Left forelimb (tissue), 1 donor: ENCODE results near the gene CHMP5.

Experiments
- DNase-seq: peaks from one replicate; pipeline ENCODE4 v3.0.0-alpha.2; 2018; ENCODE audit warnings: low spot score

The CHMP5 gene

DNA sequence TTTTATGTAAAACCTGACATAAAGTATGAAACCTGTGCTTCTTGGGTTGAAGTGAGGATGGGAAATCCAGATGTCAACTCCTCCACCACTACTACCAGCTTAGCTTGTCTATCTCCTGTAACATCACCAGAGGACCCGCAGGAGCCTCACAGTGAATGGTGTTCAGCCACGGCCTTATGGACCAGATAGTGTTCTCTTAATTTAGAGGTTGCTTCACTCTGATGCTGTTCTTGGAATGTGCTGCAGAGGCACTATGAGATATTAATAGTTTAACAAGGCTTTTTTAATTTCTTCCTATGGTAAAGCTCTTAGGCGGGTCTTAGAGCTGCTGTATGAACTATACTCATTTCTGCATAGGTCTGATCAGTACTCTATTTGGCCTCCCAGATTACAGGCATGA, 53.4 kb downstream of the CHMP5 start:
- DNase-seq, result no peak

DNA sequence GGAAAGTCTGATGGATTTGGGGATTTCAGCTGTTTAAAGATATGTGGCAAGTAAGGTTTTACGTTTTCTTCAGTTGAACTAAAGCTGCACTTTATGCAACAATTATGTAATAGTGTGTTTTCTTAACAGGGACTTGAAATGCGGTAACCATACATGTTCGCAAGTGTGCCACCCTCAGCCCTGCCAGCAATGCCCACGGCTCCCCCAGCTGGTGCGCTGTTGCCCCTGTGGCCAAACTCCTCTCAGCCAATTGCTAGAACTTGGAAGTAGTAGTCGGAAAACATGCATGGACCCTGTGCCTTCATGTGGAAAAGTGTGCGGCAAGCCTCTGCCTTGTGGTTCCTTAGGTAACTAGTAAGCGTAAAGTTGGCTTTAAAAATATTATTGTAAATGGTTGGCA, 53.9 kb downstream of the CHMP5 start:
- no peak for DNase-seq

DNA sequence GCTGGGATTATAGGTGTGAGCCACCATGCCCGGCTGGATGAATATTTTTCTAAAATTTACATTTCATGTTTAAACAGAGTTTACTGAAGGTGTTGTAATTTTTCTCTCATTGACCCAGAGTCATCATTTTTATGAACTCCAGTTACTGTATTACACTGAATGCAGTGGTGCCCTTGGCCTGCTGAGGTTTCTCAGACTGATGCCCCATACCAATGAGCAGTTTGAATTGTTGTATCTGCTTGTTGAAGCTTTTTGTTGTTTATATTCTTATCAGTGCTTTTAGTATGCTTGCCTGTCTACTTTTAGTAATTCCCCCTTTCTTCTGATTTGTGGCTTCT, 55.4 kb downstream of the CHMP5 start:
- no peak for DNase-seq

DNA sequence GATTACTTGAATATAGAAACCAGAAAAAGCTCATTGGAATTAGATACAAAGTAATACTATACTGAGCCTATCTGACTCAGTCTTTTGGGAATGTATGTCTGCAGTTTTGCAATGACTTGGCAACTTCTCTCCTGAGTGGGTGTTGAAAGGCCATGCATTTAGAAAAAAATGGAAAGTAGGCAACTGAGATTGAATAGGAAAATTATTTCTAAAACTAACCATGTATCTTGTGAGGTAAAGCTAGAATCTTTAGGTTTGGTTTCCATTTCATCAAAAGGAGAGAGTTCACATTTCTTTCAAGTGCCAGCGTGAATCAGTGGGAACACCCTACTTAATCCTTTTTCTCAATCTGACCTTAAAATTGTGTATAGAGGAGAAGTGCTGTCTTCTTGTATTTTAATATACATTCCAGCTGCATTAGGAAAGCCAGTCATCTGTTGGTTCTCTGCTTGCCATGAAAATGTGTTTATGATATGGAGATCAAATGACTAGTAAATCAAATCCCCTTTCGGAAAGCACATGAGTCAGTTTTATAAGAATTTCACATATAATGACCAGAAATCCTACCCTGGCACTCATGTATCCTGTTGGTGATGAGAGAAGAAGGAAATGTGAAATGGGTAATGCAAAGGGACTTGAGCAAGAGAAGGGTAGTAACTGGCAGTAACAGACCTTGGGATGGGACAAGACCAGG, 55.9 kb downstream of the CHMP5 start:
- DNase-seq, result no peak

DNA sequence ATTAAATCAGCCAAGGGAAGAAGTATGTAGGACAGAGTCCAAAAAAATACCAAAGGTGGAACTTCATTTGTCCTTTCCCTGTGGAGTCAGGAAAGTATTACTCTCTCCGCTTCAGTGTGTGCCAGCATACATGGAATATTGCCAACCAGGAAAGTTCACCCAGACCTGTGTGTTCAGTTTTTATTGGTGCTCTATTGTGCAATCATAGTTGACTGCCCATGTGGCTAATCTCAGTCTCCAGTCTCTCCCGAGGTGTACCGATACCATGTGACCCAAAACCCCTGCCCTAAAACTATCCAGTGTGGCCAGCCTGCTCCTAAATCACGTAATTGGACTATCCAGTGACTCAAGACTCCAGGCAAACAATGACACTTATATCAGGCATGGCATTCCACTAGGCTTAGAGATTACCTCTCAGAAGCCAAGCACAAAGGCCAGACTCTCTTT, 64.3 kb downstream of the CHMP5 start:
- no peak for DNase-seq

DNA sequence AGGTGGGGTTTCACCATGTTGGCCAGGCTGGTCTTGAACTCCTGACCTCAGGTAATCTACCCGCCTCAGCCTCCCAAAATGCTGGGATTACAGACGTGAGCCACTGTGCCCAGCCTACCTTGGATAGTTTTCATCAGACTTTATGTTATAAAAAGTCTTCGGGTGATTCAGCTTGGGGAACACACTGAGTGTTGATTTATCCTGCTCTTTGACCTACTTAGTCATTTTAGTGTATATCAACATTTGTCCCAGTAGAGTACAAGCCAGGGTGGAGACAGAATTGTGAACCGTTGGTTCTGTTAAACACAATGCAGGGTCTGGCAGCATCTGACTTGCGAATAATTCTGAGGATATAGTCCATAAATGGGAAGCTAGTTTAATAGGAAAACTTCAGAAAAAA, 65.1 kb downstream of the CHMP5 start:
- no peak for DNase-seq

DNA sequence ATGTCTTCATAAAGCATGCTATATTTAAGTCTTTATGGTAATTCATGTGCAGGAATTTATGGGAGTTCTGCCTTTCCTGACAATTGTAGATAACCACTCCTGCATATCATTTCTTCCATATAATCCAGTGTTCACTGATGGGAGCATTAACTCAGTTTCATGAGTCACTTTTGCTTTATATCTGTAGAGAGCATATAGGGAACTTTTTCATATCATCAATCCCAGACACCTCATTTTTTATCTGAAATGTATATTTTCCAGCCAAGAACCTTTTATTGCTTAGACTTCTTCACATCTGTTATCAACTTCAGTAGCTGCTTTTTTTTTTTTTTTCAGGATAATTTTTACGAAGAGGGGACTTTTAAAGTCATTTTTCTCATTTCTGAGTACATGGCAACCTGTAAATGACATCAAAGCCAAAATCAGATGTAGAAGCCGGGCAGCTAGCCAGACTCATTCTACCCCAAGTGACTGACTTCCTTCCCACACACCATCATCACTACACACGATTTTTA, 66.6 kb downstream of the CHMP5 start:
- DNase-seq, result no peak
